ENCODE data around the gene HMG20B.

HMG20B gene

GRCh38 chr19:3607303-3608078 lies 34.7 kb downstream of the HMG20B start:
- DNase-seq (ENCODE audit: low read depth), result peak; percentile 34

DNA sequence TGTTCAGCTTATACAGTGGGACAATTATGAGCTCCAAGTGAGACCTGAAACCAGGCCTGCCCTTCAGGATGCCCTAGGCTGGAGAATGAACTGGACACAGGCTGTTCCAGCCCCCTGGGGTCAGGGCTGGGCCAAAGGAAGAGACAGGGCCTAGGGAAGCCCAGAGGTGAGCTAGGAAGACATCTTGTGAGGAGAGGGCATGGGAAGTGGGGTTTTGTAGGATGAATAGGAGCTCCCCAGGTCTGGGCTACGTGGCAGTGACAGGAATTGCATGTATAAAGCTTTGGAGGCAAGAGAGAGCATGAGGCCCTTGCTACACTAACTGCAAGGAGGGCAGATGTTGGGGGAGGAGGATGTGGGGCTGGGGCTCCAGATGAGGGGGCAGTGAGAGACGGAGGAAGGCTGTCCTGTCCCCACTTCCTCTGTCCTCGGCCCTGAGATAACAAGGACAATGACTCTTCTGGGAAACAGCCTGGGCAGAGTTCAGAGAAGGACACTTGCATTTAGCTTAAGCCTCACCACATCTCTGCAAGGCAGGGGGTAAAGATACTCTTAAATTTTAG lies 35.4 kb downstream of the HMG20B start:
- no peak for DNase-seq (ENCODE audit: low read depth)

DNA sequence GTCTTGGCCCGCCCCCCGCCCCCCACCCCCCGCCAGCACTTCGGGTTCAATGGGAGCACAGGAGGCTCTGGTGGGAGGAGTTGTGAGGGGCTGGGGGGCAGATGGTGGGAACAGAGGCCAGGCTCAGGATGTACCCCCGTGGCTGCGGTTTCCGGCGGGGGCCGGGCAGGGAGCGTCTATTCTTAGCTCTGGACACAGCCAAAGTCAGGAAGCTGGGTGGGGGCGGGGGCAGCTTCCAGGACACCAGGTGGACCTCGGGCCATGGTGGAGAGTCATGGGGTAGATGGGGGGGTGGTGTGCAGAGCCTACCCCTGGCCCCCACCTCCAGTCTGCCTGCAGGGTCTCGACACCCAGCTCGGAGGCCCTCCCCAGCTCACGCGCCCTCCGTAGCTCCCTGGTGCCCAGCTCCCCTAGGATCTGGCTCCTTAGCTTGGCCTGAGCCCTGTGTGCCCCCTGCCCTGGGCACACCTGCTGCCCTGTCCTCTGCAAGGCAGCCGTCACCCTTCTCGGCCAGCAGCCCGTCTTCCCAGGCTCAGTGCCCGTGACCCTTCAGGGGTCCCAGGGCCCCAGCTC lies 36.1 kb downstream of the HMG20B start:
- DNase-seq (ENCODE audit: low read depth), result no peak

GRCh38 chr19:3609779-3610719 lies 37.3 kb downstream of the HMG20B start:
- no peak for DNase-seq (ENCODE audit: low read depth)

GRCh38 chr19:3610745-3611717 lies 38.3 kb downstream of the HMG20B start:
- no peak for DNase-seq (ENCODE audit: low read depth)

- DNase-seq (ENCODE audit: low read depth), result no peak
Measured at GRCh38 chr19:3611841-3612240, 39.1 kb downstream of the HMG20B start.

- DNase-seq (ENCODE audit: low read depth), result no peak
Measured at GRCh38 chr19:3612330-3612729, 39.6 kb downstream of the HMG20B start.

GRCh38 chr19:3612901-3613741 lies 40.4 kb downstream of the HMG20B start:
- DNase-seq (ENCODE audit: low read depth), result no peak

DNA sequence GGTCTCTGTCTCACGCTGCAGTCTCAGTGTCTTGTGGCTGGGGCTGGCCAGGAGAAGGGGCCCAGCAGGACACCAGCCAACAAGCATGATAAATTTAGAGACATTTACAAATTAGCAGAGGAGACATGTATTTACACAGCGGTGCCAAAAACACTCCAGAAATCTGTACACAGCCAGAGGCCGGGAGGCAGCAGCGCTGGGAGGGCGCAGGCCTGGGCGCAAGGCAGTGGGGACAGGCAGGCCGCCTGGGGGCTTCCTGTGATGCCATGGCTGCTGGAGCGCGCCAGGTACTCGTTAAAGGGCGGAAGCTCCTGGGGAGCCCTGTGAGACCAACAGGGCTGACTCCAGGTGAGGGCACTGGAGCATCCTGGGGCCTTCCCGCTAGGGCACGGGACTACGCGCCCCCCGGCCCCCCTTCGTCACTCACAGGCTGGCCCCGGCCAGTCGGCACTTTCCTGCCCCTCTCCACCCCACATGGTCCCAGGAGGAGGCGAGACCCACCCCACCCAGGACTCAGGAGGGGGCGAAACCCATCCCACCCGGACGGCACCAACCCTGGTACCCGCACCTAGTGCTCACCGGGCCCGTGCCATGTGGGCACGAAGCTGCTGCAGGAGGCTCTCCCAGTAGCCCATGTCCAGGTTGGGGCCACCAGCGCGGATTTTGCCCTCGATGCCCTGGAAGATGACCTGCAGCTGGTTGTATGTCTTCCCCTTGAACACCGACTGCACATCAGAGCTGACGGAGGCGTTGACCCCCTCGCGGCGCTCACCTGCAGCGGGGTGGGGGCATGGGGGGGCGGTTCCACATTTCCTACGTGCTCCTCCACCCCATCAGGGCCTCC lies 41.3 kb downstream of the HMG20B start:
- DNase-seq (ENCODE audit: low read depth), result no peak

DNA sequence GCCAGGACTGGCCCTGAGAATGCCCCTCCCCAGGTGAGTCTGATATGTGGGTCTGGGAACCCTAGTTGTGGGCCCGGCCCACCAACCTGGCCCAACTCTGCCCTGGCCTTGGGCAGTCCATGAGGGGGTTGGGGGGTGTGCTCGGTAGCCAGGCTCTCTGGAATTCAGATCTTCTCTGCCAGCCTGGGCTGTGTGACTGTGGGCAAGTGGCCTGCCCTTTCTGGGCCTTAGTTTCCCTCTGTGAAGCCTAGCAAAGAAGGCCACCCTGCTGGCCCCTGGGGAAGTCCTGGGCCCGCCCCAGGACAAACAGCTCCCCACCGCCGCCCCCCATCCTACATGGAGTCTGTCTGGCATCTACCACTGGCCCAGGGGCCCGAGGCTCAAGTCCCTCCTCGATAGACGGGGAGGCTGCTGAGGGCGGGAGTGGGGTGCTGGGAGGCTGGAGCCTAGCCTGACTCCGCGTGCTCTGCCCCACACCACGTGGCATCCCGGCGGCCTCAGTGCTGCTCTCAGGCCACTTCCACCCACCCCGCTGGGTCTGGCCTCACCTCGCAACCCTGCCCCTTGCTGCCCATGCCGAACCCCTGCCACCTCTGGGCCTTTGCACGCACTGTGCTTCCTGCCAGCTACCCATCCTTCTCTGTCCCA lies 42.2 kb downstream of the HMG20B start:
- no peak for DNase-seq (ENCODE audit: low read depth)

- DNase-seq (ENCODE audit: low read depth), result no peak
Measured at GRCh38 chr19:3615524-3616135, 42.9 kb downstream of the HMG20B start.

DNA sequence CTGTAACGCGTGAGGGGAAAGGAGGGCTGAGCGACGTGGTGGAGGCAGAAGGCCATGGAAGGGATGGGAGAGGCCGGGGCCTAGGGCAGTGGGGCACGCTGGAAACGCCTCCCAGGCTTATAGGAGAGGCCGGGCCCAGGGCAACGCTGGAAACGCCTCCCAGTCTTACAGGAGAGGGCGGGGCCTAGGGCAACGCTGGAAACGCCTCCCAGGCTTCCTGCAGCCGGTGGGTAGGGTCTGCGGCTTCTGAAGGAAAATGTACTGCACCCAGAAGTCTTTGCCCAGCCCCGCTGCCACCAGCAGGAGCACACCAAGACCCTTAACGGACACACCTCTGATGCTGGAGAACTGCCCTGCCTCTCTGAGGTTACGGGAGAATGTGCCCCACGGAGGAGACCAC lies 44.7 kb downstream of the HMG20B start:
- no peak for DNase-seq (ENCODE audit: low read depth)

DNA sequence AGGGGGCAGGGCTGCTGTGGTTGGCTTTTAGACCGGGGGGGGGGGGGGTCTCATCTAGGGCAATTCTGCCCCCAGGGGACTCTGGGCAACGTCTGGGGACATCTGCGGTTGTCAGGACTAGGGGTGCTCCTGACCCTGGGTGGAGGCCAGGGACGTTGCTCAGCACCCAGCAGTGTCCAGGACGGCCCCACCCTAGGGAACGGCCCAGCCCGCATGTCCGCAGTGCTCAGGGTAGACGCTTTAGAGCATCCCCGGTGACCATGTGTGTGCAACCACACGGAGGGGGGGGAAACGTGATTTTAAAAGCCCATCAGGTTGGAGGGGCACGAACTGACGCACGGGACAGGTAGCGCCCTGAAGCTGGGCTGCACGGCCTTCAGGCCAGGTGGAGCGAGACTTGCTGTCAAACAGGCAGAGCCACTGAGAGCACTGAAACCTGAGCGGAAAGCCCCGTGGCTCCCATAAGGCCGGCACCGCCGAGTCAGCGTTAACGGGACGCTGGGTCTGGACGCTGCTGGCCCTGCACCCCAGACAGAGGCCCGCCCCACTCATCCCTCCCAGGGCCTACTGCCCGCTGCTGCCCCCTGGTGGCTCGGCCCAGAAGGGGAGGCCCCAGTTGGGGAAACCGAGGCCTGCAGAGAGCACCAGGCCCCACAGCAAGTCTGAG lies 45.5 kb downstream of the HMG20B start:
- DNase-seq (ENCODE audit: low read depth), result peak; percentile 58

- no peak for DNase-seq (ENCODE audit: low read depth)
Measured at GRCh38 chr19:3618811-3619630, 46.3 kb downstream of the HMG20B start.

DNA sequence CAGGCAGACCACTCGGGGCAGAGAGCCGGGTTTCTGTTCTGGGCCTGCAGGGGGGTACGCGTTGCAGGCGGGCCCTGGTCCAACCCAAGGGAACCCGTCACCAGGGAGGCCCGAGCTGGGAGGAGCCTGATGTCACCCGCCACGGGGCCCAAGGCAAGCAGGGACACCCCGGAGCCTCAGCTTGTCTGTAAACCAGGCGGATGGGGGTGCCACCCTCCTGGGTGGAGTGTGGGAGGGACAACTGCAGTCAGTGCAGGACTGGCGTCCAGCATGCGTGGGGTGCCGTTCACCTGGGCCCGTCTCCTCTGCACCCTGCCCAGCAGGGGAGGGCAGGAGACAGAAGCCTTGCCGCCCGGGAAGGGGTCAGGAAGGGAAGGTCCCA lies 46.9 kb downstream of the HMG20B start:
- no peak for DNase-seq (ENCODE audit: low read depth)

- no peak for DNase-seq (ENCODE audit: low read depth)
Measured at GRCh38 chr19:3620145-3620816, 47.5 kb downstream of the HMG20B start.

Data from EH (cell line).